Left renal cortex interstitium (tissue), 4 donors: Measurements from ENCODE around the gene TCEA2. TPM values are rescaled to one million over a fixed set of nuclear protein-coding genes. Genes with fewer than 3 reads are reported as not detected.
A peak's percentile ranks its signal among the peaks of the same experiment; 100 is the strongest.

Experiments used
- DNase-seq, 4 donors: peaks; one replicate each; pipeline ENCODE4 v3.0.0-alpha.2; 2013; ENCODE audit warnings: low read depth in 4 of 4, low spot score in 2 of 4, missing footprints in 1 of 4
- polyA plus RNA-seq, 4 donors: library from polyadenylated mRNA; unstranded; fragments of 120-200 nt; gene quantifications; one replicate each; pipeline ENCODE4 v1.2.1, GENCODE V29; 2013; ENCODE audit not compliant: insufficient read length in 4 of 4

The TCEA2 gene
- polyA plus RNA-seq, 4 donors: 69.8 to 99.8 (median 96.4) TPM

DNA sequence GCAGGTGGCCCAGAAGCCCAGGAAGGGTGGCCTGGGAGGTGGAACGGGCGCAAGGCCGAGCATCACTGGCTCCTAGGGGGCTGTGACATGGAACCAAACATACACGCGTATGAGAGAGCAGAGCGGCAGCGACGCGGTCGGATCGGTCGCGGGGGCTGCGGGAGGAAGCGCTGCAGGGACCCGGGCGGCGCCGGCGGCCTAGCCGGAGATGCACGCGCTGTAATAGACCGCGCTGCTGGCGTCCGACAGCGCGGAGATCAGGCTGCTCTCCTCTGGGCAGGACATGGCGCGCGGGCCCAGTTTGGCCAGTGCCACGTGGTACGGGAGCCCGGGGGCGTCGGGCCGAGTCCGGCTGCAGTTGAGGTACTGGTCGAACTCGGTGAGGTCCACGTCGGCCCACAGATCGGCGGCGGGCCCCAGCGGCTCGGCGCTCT lies 15.0 kb upstream of the TCEA2 start:
- no peak for DNase-seq

DNA sequence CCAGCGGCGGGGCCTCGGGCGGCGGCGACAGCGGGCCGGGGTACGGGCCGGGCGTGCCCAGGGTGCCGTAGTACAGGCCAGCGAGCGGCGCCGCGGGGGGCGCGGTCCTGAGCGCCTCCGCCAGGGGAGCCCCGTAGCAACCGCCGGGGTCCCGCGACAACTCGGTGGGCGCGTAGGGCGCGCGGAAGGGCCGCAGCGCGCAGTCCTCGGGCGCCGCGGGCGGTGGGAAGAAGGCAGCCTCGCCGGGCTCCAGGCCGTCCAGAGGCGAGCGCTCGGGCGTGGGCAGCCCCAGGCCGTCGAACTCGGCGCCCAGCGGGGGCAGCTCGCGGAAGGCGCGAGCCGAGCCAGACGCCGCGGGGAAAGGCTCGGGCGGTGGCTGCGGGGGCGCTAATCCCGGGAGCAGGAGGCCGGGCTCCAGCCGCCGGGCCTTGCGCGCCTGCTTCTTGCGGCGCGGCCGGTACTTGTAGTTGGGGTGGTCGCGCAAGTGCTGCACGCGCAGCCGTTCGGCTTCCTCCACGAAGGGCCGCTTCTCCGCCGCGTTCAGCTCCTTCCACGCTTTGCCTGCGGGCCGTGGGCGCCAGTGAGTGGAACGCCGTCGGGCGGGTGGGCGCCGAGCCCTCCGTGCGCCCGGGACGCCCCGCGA lies 14.5 kb upstream of the TCEA2 start:
- no peak for DNase-seq

GRCh38 chr20:64049060-64049877 lies 13.7 kb upstream of the TCEA2 start, which contains the start of gene SOX18:
Gene SOX18, minus strand, starts transcription at chr20:64049639. Its CDS starts 123 bp downstream, at chr20:64049516.
- DNase-seq: no peak

GRCh38 chr20:64049878-64050260 lies 13.1 kb upstream of the TCEA2 start:
- no peak for DNase-seq

- DNase-seq: no peak
Measured at GRCh38 chr20:64050261-64051032, 12.6 kb upstream of the TCEA2 start.

DNA sequence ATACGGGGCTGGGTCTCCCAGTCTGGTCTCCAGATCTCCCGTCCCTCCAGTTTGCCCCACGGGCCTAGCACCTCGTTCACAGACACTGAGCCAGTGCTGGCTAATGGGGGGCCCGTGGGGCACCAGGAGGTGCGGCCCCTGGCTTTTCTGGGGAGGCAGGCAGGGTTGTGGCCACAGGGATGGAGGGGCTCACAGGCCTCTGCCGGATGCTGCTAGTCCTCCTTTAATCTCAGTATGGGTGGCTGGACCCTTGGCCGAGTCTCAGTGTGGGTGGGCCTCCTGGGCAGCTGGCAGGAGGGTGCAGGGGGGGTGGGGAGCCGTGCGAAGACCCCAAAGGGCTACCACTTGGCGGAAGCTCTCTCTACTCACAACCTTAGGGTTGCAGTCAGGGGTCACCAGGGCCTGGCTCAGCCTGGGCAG lies 12.0 kb upstream of the TCEA2 start:
- DNase-seq: no peak

GRCh38 chr20:64051561-64052325 lies 11.3 kb upstream of the TCEA2 start:
- no peak for DNase-seq

GRCh38 chr20:64052326-64052722 lies 10.7 kb upstream of the TCEA2 start:
- DNase-seq: no peak

DNA sequence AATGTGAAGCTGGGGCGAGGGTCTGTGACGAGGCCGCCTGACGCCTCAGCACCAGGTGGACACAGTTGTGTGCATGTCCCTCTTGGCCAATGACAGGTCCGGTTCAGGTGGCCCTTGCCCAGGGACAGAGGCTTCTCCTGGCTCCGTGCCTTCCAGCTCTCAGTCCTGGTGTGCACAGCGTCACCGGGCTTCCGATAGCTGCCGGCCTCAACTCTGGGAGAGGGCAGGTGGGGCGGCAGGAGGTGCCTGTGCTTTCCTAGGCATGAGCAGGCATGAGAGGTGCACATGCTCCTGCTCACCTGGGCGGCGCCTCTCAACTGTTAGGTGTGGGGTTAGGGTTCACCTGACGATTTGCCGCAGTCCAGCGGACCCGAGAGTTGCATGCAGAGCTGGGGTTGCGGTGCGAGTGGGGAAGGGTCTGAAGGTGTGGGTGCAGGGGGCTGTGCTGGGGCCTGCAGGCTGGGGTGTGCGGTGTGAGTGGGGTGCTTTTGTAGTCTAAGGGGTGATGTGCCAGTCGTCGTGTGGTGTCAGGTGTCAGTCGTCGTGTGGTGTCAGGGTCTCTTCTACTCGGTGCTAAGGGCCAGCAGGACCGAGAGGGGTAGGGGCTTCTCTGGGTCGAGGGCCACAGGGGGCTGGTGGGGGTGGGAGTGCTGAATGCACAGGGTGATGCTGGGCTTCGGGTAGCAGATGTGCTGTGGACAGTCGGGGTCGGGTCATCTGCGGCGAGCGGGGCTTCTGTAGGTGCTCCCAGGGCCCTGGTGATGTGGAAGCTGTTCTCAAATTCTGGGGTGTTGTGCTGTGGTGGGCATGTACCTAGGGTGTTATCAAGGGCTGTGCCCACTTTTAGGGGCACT lies 9.8 kb upstream of the TCEA2 start:
- no peak for DNase-seq

DNA sequence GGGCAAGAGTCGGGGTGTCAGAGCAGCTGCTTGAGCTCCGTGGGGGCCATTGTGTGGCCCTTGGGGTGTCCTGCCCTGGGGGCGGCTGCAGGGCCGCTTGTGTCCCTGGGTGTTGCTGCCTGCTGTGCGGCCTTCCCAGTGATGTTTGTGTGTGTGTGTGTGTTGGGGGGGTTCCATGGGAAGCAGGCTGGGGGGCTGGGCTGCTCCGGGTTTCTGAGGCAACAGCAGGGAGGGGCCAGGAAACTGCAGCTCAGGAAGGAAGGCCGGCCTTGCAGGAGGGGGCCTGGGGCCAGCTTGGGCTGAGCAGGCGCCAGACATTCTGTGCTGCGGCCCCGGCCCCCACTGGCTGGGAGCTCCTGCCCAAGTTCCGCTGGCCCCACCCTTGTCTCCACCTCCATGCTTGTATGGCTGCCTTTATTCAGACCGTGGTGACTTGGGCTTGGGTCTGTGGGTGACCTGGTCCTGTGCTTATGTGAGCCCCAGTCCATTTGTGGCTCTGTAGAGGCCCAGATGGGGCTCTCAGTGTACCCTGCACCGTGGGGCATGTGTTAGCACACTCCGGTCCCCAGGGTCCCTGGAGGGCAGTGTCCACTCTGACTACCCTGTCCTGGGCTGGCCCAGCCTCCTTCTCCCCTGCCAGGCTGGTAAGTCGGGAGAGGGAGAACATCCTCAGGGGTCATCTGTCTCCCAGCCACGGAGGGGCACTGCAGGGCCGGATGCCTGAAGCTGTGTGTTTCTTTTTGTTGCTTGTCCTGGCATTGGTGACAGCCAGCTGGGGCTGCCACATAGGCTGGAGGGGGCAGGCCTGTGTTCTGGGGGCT lies 8.9 kb upstream of the TCEA2 start:
- no peak for DNase-seq

- DNase-seq: no peak
Measured at GRCh38 chr20:64055396-64055892, 7.6 kb upstream of the TCEA2 start.

- DNase-seq: no peak
Measured at GRCh38 chr20:64055893-64056638, 6.9 kb upstream of the TCEA2 start.

GRCh38 chr20:64056639-64056888 lies 6.4 kb upstream of the TCEA2 start:
- no peak for DNase-seq

GRCh38 chr20:64056889-64057627 lies 5.9 kb upstream of the TCEA2 start:
- DNase-seq: no peak

DNA sequence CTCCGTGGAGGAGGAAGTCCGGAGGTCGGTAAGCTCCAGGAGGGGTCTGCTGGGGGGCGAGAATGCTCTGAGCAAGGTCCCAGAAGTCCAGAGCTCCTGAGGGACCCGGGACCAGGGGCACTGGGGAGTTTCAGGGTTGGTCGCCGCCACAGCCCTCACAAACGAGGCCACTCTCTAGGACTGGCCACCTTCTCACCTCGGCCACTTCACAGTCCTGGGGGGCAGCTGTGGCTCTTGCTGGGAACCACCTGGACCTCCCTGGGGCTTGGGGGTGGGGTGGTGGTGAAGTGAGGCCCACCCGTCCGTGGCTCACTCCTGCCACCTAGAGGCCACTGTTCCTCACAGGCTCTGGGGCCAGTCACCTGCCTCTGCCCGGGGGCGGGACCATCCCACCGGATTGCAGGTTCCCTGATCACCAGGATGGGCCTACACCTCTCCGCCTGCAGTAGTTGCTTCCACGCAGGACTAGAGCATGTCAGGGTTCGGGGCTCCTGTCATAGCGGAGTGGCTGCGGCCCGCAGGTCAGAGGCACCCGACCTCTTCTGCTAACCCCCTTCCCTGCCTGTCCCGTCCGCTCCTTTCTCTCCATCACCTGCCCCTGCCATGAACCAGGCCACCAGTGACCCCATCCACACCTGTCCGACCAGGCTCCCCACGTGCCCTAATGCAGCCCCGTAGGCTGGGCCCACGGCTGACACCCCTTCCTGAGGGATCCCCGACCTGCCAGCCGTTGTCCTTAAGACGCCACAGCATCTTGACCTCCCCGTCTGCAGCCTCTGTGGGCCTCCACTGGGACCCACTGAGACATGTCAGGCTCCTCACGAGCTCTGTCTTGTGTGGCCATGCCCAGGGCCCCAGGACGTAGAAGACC lies 5.1 kb upstream of the TCEA2 start:
- DNase-seq: peak in 1 of 4 donors; percentile 73

GRCh38 chr20:64058536-64058935 lies 4.5 kb upstream of the TCEA2 start:
- no peak for DNase-seq

- DNase-seq: no peak
Measured at GRCh38 chr20:64062276-64062595, 762 bp upstream of the TCEA2 start.
